ENCODE data around the gene RSBN1.

- TF ChIP-seq CREB1 (IDR thresholded peaks at IDR 0.05; ENCODE audit: low read depth) (no peak), CTCF (IDR thresholded peaks at IDR 0.05 in 2 of 3, conservative IDR thresholded peaks at IDR 0.05 in 1 of 3; ENCODE audit: control insufficient read depth in 2 of 3, extremely low read depth in 1 of 3, insufficient read depth in 1 of 3, low read depth in 3 of 3, low read length in 3 of 3) (no peak), NFIC (IDR thresholded peaks at IDR 0.05; ENCODE audit: low read depth, low read length) (no peak), SPI1 (IDR thresholded peaks at IDR 0.05; ENCODE audit: borderline replicate concordance, insufficient read depth, low read depth, low read length) (no peak), POLR2AphosphoS2 (IDR thresholded peaks at IDR 0.05; ENCODE audit: low read depth, low read length) (no peak), CHD1 (IDR thresholded peaks at IDR 0.05; ENCODE audit: low read depth, low read length) (no peak), SMC3 (IDR thresholded peaks at IDR 0.05; ENCODE audit: borderline replicate concordance, low read length) (no peak), MTA2 (IDR thresholded peaks at IDR 0.05; ENCODE audit: low read depth) (no peak)
- TF ChIP-seq, protein P1, sequence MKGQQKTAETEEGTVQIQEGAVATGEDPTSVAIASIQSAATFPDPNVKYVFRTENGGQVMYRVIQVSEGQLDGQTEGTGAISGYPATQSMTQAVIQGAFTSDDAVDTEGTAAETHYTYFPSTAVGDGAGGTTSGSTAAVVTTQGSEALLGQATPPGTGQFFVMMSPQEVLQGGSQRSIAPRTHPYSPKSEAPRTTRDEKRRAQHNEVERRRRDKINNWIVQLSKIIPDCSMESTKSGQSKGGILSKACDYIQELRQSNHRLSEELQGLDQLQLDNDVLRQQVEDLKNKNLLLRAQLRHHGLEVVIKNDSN (IDR thresholded peaks at IDR 0.05; ENCODE audit: borderline replicate concordance, extremely low read length, insufficient read depth, low read depth, low read length), result no peak
Observed at GRCh38 chr1:113808450-113809195, 3.7 kb downstream of the RSBN1 start.

All from GM12878 (cell line).